Epithelial cell of esophagus (primary cell): ENCODE measurements around the gene TMEM100.

ENCODE experiments used
- DNase-seq: peaks from one replicate; pipeline ENCODE4 v3.0.0; 2010; ENCODE audit warnings: low read depth
- H3K4me3 ChIP-seq: 2 replicates; pipeline ENCODE4 v1.5.1; 2011; ENCODE audit warnings: mild to moderate bottlenecking, low read length, control low read depth
- TF ChIP-seq, protein P1 (sequence below): IDR thresholded peaks from 2 replicates; pipeline ENCODE4 v1.5.1; 2011; ENCODE audit warnings: low read depth, mild to moderate bottlenecking, low read length, control low read depth, inconsistent platforms; ENCODE audit not compliant: insufficient read depth; ENCODE audit errors: missing control alignments

Gene TMEM100

GRCh38 chr17:55735731-55736405, 13.2 kb upstream of the TMEM100 start:
- H3K4me3 ChIP-seq, result no peak overlapping the region
- TF ChIP-seq, protein P1, sequence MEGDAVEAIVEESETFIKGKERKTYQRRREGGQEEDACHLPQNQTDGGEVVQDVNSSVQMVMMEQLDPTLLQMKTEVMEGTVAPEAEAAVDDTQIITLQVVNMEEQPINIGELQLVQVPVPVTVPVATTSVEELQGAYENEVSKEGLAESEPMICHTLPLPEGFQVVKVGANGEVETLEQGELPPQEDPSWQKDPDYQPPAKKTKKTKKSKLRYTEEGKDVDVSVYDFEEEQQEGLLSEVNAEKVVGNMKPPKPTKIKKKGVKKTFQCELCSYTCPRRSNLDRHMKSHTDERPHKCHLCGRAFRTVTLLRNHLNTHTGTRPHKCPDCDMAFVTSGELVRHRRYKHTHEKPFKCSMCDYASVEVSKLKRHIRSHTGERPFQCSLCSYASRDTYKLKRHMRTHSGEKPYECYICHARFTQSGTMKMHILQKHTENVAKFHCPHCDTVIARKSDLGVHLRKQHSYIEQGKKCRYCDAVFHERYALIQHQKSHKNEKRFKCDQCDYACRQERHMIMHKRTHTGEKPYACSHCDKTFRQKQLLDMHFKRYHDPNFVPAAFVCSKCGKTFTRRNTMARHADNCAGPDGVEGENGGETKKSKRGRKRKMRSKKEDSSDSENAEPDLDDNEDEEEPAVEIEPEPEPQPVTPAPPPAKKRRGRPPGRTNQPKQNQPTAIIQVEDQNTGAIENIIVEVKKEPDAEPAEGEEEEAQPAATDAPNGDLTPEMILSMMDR, result peak; percentile 88
- DNase-seq, result peak; percentile 67

GRCh38 chr17:55734128-55734781, 11.6 kb upstream of the TMEM100 start:
- no peak overlapping the region for H3K4me3 ChIP-seq
- peak; percentile 71 for DNase-seq
- TF ChIP-seq, protein P1, result no peak

DNA sequence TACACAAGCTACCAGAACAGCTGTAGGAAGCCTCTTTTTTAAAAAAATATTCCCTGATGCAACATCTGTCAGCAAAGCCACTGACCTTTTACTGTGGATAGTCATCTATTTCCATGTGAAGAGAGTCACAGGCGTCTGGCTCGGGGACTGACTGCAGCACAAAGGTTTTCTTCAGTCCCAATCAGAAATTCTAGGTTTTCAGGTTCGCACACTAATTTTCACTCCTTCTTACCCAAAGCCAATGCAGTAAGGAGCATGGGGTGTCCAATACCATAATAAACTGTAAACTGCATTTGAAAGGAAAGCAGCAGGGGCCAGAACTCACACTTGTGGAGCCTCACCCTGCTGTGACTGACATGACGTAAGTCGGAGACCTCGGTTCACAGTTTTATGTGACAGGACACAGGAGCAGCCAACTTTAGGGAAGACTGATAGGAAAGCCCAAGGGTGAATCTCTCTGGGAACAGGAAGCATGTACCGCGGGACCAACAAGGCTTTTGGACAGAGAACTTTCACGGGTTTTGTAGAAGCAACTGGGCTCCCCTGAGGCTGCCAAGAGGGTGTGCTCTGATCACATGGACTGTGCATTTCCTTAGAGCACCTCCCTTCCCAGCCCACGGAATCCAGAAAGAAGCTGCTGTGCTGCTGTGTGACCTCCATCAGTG, 9.1 kb upstream of the TMEM100 start:
- H3K4me3 ChIP-seq, result no peak overlapping the region
- no peak for DNase-seq
- TF ChIP-seq, protein P1, result no peak

DNA sequence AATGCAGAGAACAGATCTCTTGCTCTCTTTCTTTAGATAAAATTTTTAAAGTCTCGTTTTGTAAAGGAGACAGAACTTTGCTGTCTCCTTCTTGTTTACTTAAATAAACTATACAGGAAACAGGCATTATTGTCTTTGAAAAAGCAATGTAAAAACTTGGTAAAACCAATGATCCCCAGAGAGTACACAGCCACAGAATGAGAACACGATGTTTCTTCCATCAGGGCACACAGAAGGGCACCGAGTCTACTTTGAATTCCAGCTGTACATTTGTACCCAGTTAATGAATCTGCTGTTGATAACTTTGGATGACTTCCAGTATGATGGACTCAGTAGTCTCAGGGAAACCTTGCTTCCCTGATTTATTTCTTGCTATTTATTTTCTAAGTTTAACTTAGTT, 8.1 kb upstream of the TMEM100 start:
- TF ChIP-seq, protein P1, result no peak
- DNase-seq, result no peak
- H3K4me3 ChIP-seq, result no peak overlapping the region

- no peak for DNase-seq
- no peak overlapping the region for H3K4me3 ChIP-seq
- TF ChIP-seq, protein P1, result no peak
Measured at GRCh38 chr17:55730380-55730779, 7.7 kb upstream of the TMEM100 start.

DNA sequence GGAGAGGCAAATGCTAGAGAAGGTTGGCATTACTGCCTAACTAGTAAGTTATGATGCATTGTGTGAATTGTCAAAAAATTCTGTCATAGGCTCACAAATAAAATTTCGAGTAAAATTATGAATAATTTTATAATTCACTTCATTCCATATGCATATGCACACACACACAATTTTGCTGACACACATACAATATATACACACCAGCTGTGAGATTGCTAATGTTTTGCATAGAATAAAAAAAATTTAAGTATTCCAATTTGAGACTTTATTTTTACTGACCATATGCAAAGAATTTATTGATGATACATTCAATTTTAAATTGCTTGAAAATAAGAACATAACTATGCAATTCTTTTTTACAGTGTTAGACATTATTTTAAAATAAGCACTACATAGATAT, 6.8 kb upstream of the TMEM100 start:
- no peak for DNase-seq
- TF ChIP-seq, protein P1, result no peak
- H3K4me3 ChIP-seq, result no peak overlapping the region
